GM12892 (cell line): ENCODE results near the gene PYURF.

Experiments
- DNase-seq: peaks from one replicate; pipeline ENCODE4 v3.0.0; 2011; ENCODE audit not compliant: insufficient read length
- FAIRE-seq: peaks from 2 replicates; lab custom pipeline; 2011; peaks lifted over from hg19 to GRCh38; lab: Jason Lieb, UNC
- POLR2A ChIP-seq: IDR thresholded peaks from 2 replicates; pipeline ENCODE4 v1.6.1; 2011; ENCODE audit warnings: low read depth, low read length, control low read depth
- POLR2AphosphoS5 ChIP-seq: IDR thresholded peaks from 2 replicates; pipeline ENCODE4 v1.6.1; 2011; ENCODE audit warnings: low read depth, low read length, control low read depth
- TAF1 ChIP-seq: IDR thresholded peaks from 2 replicates; pipeline ENCODE4 v1.6.1; 2011; ENCODE audit warnings: low read depth, mild to moderate bottlenecking, control low read depth, low read length, borderline replicate concordance

The PYURF gene

GRCh38 chr4:88526221-88526815 is 2.7 kb upstream of the PYURF start:
- TF ChIP-seq TAF1: no peak
- FAIRE-seq (no peak), DNase-seq (no peak)

GRCh38 chr4:88524171-88524570 is 595 bp upstream of the PYURF start:
- FAIRE-seq (peak; percentile 27), DNase-seq (no peak)
- TF ChIP-seq TAF1: no peak
- no peak for TF ChIP-seq POLR2AphosphoS5
- TF ChIP-seq POLR2A: no peak

- DNase-seq (peak; percentile 18), FAIRE-seq (peak; percentile 67)
- TF ChIP-seq POLR2A (no peak), TAF1 (no peak), POLR2AphosphoS5 (no peak)
Observed at GRCh38 chr4:88522702-88523324, 763 bp downstream of the PYURF start.

- TF ChIP-seq POLR2A (no peak), TAF1 (no peak), POLR2AphosphoS5 (no peak)
- DNase-seq (no peak), FAIRE-seq (no peak)
Observed at GRCh38 chr4:88518911-88519310, 4.7 kb downstream of the PYURF start.

- TF ChIP-seq POLR2AphosphoS5 (no peak), TAF1 (no peak), POLR2A (no peak)
- no peak for DNase-seq
- no peak for FAIRE-seq
Observed at GRCh38 chr4:88517825-88518224, 5.8 kb downstream of the PYURF start.

- FAIRE-seq (no peak), DNase-seq (no peak)
- TF ChIP-seq POLR2AphosphoS5: no peak
- TF ChIP-seq TAF1: no peak
- TF ChIP-seq POLR2A: no peak
Observed at GRCh38 chr4:88516746-88517145, 6.8 kb downstream of the PYURF start.

- FAIRE-seq (no peak), DNase-seq (no peak)
- no peak for TF ChIP-seq POLR2A
- TF ChIP-seq POLR2AphosphoS5: no peak
- no peak for TF ChIP-seq TAF1
Observed at GRCh38 chr4:88514557-88515511, 8.7 kb downstream of the PYURF start.

GRCh38 chr4:88511236-88511635 is 12.3 kb downstream of the PYURF start:
- FAIRE-seq (no peak), DNase-seq (no peak)
- TF ChIP-seq POLR2A: no peak
- no peak for TF ChIP-seq TAF1
- no peak for TF ChIP-seq POLR2AphosphoS5

- DNase-seq (no peak), FAIRE-seq (no peak)
- TF ChIP-seq TAF1 (no peak), POLR2A (no peak), POLR2AphosphoS5 (no peak)
Observed at GRCh38 chr4:88503344-88503743, 20.2 kb downstream of the PYURF start.

GRCh38 chr4:88497859-88498409 is 25.6 kb downstream of the PYURF start:
- TF ChIP-seq POLR2AphosphoS5: no peak
- no peak for TF ChIP-seq TAF1
- TF ChIP-seq POLR2A: no peak
- DNase-seq: no peak
- FAIRE-seq: no peak

GRCh38 chr4:88489100-88489761 is 34.3 kb downstream of the PYURF start:
- DNase-seq (no peak), FAIRE-seq (no peak)
- no peak for TF ChIP-seq TAF1
- TF ChIP-seq POLR2A: no peak
- TF ChIP-seq POLR2AphosphoS5: no peak
